Measurements from ENCODE around the gene SLIT3.

SLIT3 gene

DNA sequence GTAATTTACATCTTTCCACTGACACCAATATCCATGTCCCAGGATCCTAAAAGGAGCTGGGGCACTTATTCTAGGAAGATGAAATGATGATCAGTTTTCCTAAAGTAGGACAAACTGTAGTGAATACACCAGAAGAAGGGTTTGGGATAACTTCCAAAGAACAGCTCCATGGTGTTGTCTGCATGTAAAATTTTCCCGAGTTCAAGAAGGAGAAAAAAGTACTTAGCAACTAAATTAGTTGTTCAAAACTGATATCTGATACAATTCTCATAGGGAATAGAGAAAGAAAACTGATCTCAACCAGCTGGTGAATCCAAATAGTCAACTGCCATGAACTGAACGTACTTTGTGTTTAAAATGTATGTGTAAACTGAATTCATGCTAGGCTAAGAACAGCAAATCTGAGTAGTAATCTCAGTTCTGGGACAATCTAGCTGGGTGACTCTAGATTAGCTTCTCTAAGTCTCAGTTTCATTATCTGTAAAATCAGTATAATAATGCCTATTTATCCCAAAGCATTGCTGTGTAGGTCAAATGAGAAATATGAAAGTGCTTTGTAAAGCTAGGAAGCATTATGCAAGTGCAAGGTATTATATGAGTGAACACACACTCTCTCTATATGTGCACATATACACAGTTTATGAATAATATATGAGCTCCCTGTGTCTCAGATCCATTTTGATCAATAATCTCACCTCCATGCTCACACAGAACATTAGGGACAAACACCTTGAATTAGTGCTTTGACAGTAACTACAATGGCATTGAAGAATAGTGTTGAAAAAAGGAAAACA is 357.7 kb downstream of the SLIT3 start:
- in situ Hi-C loops (cut with MboI; ENCODE audit: low sequenced_read_pairs) = no loop called here

DNA sequence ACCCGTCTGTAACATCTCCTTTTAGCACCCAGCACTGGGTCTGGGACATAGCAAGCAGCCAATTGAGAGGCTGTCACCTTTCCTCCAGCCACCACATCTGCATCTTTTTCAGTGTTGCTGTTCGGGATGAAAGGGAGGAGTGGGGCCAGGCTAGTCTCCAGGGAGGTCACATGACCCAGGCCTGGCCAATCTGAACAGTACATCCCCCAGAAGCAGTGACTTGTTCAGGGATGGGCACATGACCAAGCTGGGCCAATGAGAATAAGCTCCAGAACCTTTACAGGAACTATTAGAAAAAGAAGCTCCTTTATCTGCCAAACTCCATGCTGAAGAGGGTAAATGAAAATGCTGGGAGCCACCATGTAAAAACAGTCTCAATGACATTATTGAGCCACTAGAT is 359.0 kb downstream of the SLIT3 start:
- in situ Hi-C loops (cut with MboI; ENCODE audit: low sequenced_read_pairs) = no loop called here

DNA sequence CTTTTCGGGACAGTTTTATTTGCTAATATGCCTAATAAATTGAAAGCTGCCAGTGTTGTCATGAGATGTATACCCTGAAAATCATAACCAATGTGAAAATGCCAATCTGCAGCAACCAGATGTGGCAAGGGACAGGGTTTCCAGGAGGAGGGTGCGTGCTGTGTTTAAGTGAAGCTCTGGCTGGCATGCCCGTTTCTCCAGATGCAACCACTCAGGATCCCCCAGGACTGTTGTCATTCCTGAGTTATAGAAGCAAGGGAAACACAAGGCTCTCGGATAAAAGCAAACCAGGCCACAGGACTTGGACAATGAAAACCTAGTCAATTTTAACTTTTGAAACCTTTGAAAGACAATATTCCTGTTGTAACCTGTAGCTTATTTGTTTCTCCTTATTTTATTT is 360.2 kb downstream of the SLIT3 start:
- in situ Hi-C loops (cut with MboI; ENCODE audit: low sequenced_read_pairs) = no loop called here

DNA sequence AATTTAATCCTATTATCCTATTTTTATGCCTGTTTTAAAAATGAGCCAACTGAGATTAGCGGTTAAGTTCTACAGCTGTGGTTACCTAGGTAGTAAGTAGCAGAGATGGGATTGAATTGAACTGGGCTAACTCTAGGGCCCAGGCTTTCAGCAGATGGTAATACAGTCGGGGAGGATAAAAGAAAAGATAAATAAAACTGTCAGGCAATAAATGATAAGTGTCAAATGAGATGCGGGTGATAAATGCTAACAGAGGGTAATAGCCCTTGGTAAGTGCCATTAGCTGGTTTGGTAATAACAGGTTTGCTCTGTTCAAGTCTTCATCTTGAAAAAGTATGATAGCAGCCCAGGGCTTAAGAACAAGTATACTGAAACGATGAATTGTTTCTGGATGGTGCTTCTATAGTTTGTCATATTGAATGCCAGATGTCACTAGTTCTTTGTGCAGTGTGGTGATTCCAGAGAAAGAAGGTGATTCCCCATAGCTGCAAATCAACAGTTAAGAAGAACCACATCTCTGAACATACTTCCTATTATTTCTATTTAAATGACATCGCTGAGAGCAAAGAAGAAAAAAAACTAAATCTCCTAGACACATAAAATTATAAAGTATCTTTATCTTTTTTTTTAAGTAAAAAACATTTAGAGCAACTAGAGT is 360.9 kb downstream of the SLIT3 start:
- in situ Hi-C loops (cut with MboI; ENCODE audit: low sequenced_read_pairs) = no loop called here

DNA sequence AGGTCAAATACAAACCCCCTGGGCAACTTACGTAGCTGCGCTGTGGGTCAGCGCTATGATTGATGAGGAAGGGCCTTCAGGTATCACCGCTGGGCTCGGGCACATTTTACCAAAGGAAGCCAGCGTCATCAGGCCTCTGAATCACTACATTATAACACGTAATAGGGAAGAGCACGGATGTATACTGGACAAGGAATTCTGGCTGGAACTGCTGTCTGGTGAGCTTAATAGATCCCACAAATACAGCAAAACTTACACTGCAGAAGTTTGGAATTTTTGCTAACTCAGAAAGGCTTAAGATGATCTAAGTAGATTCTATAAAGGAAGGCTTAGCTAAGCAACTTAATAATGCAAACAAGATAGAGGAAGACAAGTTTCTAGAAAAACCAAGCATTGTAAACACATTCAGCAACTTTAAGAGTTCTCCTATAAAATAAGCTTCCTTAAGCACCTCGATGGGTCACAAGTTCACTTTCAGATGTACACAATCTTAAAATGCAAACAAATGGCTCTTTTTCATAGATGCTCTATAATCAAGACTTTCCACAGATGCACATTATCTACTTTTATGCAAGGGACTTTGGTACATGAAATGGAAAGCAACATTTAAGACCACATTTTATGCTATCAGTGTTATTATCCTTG is 361.7 kb downstream of the SLIT3 start:
- in situ Hi-C loops (cut with MboI; ENCODE audit: low sequenced_read_pairs) = no loop called here

DNA sequence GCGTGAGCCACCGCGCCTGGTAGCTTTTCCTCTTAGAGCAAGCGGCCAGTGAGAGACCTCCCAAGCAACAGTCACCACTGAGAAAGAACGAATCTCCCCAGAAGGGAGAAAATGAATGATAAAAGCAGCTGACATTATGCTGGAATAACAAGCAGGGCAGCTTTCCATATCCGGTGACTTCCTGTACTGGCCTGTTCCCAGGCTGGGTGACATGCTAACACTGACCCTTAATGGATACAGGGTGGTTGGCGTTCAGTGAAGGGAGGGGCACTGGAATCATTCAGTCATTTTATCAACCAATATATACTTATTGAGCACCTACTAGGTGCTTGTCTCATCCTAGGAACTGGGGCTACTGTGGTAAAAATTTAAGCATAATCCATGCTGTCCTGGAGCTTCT is 364.4 kb downstream of the SLIT3 start:
- in situ Hi-C loops (cut with MboI; ENCODE audit: low sequenced_read_pairs) = no loop called here

DNA sequence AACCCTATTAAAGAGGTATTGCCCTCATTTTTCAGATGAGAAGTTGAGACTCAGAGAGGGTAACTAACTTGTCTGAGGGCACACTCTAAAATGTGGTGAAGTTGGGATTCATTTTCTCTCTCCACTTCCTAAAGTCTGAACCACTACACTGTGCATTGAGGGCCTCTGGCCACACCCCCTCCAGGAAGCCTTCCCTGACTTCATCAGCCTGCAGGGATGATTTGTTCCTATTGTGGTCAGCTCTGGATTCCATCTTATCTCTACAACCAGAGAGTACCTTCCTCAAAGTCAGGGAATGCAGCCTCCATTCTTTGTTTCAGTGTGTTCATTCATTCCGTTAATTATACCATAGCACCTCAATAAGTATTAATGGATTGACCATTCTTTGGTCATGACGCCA is 365.8 kb downstream of the SLIT3 start:
- in situ Hi-C loops (cut with MboI; ENCODE audit: low sequenced_read_pairs) = no loop called here

DNA sequence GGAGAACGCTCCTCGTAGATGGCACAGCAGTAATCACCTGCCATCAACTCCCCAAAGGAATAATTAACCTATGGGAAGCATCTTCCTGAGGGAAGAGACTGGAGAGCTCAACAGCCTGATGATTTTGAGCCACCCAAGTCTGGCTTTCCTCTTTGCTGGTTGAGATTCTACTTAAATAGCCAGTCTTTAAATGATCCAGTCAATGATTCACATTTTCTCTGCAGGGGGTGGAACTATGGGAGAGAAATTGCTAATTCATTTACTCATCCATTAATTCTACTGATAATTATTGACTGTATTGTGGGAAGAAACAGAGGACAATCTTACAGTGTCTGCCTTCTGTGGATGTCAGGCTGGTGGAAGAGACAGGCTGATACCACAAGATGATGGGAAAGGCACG is 366.8 kb downstream of the SLIT3 start:
- in situ Hi-C loops (cut with MboI; ENCODE audit: low sequenced_read_pairs) = no loop called here

DNA sequence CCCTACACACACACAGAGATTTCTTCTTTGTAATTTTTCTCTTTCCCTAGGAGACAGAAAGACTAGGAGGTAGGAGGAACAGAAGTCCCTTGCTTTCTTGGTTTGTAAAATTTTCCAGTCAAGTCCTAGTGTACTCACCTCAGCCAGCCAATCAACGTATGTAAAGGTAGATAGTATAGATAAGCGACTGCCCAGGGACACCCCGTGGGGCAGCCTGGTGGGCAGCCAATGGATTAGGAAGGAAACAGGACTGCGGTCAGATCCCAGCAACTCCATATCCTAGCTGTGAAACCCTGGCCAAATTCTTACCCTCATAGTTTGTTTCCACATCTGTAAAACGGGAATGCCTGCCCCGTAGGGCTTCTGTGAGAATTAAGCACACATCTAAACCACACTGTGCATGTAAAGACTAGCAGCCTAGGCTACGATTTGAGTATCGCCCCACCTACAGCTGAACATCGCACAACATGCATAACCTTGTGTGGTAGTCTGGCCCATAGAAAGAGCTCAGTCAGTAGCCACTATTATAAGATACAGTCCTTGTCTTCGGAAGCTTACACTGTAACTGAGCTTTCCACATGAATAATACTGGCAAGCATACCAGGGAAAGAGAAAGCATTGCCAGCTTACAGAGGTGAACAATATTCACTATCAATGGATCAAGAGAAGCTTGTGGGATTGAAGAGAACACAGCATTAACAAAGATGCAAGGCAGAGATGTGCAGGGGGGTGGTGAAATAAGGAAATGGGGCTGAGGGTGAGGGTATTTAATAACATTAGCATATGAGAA is 368.3 kb downstream of the SLIT3 start:
- in situ Hi-C loops (cut with MboI; ENCODE audit: low sequenced_read_pairs) = no loop called here

DNA sequence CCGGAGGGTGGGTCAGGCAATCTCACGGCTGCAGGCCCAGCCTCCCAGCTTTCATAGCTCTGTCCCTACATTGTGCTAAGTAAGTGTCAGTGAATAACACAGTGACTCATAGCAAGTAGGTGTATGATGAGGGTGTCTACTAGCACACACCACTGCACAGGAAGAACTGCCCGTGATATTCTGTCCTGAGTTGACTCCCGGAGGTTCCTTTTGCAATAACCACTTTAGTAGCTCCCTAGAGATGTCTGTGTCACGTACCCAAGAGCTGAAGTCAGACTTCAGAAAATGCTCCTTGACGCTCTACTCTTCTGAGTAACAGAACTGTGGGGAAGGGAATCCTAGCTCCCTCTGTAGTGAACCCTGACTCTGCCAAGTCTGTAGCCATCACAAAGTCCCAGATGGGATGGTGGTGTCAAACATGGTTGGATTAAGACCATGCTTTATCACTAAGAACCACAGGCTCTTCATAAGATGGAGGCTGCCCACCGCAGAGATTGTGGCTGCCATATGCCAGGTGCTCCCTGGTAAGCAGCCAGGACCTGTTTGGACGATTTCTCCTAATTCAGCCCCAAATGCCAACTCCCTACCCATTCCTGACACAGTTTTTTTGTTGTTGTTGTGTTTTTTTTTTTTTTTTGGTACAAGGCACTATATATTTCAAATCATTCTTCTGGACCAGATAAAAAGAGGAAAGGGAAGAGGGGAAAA is 369.1 kb downstream of the SLIT3 start:
- in situ Hi-C loops (cut with MboI; ENCODE audit: low sequenced_read_pairs) = no loop called here

DNA sequence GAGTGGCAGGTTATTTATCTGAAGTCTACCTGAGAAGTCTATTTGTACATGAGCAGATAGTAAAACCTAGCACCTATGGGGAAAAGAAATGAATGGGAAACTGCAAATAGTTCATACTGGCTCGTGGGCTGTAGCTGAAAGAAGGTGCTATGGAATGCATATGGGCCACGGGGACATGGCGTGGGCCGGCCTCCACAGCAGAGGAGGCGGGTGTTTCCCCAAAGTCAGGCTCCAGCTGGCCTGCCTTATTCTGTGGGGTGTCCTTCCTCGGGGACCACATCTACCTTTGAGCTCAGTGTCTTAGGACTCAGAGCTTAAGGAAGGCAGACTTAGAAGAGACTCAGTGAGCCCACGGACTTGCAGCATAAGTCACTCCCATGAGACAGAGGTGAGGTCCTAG is 371.3 kb downstream of the SLIT3 start:
- in situ Hi-C loops (cut with MboI; ENCODE audit: low sequenced_read_pairs) = no loop called here

DNA sequence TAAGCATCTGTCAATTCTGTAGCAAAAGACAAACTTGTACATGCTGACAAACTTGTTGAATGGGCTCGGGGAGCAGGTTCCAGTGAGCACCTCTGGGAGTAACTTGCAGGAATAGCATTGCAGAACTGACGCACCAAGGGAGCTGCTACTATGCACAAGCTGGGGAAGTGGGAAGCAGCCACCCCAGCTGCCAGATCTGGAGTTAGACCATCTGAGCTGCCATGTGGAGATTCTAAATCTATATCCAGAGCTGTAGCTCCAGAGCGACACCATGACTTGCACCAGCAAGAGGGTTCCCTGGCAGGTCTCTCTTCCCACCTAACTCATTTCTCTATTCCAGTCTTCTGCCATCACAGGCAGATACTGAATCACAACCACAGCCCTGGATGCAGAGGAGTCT is 375.8 kb downstream of the SLIT3 start:
- in situ Hi-C loops (cut with MboI; ENCODE audit: low sequenced_read_pairs) = no loop called here

DNA sequence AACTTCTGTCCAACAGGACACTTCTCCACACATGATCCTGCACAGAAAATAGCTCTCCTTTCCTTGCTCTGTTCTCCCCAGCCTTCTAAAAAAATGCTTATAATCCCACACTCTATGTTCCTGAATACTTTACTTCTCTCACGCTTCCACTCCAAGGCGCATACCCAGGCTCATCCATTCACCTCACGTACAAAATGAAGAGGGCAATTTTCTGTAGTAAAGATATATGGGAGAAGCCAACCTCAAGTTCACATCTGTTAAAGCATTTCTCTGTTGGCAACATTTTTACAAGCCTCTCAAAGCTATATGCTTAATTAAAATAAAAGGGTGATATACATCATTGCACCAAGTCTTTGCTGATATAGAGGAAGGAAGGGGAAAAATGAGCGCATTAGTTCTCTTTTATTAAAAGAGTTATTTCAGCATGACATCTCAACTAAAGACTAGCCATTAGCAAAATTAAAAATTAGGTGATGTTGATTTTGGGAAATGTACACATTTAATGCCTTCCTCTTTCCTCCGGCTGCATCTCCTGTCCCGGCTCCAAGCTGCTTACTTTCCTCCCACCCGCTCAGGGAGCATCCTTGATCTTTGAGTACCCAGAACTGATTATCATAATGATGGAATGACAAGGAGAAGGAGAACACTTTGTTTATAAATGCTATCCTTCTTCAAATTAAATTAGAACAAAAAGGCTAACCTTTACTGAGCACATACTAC is 379.6 kb downstream of the SLIT3 start:
- in situ Hi-C loops (cut with MboI; ENCODE audit: low sequenced_read_pairs) = no loop called here

DNA sequence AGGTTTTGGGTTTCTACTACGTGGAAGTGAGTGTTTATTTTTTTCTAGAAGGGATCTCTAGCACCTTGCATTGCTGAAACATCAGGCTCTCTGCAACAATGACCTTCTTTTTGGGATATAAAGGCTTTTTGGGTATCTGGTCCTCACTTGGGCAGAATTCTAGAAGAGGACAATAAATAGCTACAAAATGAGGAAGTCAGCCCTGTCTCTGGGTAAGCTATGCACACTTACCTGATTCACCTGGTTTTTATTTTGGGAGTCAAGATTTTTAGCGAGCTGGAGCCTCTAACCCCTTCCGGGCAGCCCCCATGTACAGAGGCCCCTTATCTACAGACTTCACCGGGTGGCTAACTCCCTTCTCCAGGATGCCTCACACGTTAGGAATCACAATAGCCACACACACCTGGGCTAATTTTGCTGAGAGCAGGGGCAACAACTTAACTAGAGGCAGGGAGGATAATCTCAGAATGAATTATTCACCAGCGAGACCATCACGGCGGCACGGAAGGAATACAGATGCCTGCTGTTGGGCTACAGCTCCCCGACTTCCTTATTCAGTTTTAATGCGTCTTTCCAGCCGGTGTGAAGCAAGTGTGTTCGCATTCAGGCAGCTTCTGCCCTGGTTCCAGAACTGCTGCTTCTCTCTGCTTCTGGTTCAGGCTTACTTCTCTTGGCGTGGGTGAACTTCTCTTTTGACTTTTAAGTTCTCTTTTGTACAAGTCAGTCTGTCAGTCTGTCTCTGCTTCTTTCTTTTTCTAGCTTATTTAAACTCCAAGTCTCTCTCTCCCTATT is 380.7 kb downstream of the SLIT3 start:
- in situ Hi-C loops (cut with MboI; ENCODE audit: low sequenced_read_pairs) = no loop called here

DNA sequence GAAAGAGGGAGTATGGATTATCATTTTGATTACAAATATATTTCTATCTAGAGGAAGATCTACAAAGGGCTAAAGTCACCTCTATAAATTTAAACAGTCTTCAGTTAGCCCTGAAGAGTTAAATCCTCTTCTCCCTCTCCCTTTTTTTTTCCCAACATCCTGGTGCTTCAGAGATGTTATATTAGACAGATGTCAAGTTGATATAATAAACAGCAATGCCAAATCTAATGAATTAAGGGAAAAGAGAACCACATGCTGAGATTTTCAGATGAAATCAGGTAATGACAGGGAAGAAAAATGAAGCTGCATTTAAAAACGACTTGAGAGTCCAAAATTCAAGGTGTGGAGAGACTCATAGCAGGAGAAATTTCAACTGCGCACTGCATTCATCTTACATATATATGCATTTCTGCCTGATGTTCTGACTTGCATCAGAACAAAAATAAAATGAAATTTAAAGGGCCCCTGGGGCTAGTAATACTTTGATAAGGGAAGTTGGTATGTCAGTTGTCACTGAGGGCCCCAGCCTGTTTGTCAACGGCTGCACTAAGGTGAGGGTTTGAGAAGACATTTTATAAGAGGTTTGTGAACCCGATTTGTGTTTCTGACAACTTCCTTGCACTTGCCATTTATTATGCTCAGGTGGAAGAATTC is 382.9 kb downstream of the SLIT3 start:
- in situ Hi-C loops (cut with MboI; ENCODE audit: low sequenced_read_pairs) = no loop called here

DNA sequence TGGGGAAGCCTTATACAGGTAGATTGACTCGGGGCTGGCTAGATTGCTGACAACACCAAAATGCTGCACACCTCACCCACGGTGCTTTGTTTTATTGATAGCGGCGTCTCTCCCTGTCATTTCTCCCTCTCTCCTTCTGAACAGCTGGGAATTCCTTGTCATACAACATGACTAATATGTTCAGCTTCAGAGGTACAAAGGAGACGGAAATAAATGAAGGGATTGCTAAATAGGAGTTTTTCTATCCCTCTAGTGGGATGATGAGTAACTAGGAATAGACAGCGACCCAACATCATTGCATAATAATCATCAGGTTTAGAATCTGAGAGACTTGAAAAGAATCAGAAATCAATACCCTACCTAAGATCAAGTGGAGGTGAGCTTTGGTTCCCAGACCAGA is 384.1 kb downstream of the SLIT3 start:
- in situ Hi-C loops (cut with MboI; ENCODE audit: low sequenced_read_pairs) = no loop called here

DNA sequence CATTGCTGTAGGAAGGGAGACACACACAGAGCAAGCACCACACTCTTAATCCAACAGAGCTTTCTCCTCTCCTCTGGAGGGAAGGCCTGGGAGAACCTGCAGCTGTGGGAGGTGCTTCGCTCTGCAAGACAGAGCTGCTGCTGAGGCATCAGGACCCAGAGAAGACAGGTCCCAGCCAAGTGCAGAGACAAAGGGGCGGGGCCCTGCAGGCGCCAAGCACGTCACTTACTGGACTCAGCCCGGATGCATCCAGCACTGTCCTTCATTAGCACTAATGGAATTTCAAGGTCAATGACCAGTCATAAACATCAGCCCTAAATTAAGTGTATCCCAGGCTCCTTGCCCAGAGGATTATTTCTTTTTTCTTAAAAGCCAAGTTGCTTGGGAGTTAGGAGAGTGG is 384.7 kb downstream of the SLIT3 start:
- in situ Hi-C loops (cut with MboI; ENCODE audit: low sequenced_read_pairs) = no loop called here

DNA sequence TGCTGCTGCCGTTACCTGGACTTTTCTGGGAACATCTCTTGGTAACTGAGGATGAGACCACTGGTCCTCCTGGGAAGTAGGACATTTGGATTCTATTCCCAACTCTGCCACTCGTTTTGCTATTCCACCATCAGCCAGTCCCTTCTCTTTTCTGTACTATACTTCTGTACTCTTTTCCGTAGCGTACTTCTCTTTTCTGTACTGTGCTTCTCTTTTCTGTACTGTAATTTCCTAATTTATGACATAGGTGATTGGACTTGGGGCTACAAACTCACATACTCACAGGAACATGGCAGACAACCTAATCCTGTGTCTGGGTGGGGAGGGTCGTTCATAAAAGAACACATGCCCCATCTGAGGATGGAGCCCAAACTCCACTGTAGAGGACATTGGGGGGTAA is 386.4 kb downstream of the SLIT3 start:
- in situ Hi-C loops (cut with MboI; ENCODE audit: low sequenced_read_pairs) = no loop called here

DNA sequence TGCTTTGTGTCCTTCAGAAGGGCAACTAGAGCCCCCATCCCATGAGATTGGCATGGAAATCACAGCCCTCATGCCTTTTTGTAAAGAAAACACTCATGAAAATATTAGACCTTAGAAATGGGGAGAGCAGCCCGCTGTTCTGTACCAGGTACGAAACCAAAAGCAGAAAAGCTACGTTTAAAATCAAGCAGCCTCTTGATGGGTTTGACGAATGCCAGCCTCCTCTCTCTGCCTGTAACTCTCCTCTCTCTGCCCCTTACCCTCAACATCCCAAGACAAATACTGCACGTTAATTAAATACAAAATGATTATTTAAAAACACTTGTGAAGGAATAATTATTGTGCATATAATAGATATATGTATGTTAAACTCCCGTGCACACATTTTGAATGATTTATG is 390.1 kb downstream of the SLIT3 start:
- in situ Hi-C loops (cut with MboI; ENCODE audit: low sequenced_read_pairs) = no loop called here
